SH-SY5Y (cell line): ENCODE results near the gene PDE6D.

Source experiments
- GATA2 ChIP-seq: IDR thresholded peaks from 2 replicates; pipeline ENCODE4 v1.6.1; 2011; ENCODE audit warnings: mild to moderate bottlenecking, low read depth, low read length
- GATA3 ChIP-seq: IDR thresholded peaks from 2 replicates; pipeline ENCODE4 v1.6.1; 2011; ENCODE audit warnings: low read depth, mild to moderate bottlenecking, low read length, moderate library complexity

GRCh38 chr2:231691251-231691772, 89.8 kb downstream of the PDE6D start:
- TF ChIP-seq GATA3 (no peak), GATA2 (no peak)
